Loucy (cell line): ENCODE results near the gene FA2H.

ENCODE experiments used
- H2AFZ ChIP-seq: fragments of 200-600 bp; sonication (generic); 2 replicates; pipeline ENCODE4 v1.6.0; 2016; ENCODE audit warnings: antibody characterized with exemption, mild to moderate bottlenecking, low read length, moderate library complexity
- H3F3A ChIP-seq: fragments of 200-600 bp; 2 replicates; pipeline ENCODE4 v1.6.0; 2016; ENCODE audit warnings: antibody characterized with exemption, low read depth, mild to moderate bottlenecking
- H3K27me3 ChIP-seq: fragments of 200-600 bp; sonication (generic); 2 replicates; pipeline ENCODE4 v1.6.1; 2014; ENCODE audit warnings: low read length, mild to moderate bottlenecking; ENCODE audit not compliant: insufficient read depth, poor library complexity, severe bottlenecking
- H3K36me3 ChIP-seq: fragments of 200-600 bp; sonication (generic); 2 replicates; pipeline ENCODE4 v1.6.1; 2016; ENCODE audit warnings: low read length; ENCODE audit not compliant: insufficient read depth
- H3K4me1 ChIP-seq: fragments of 200-600 bp; sonication (generic); 2 replicates; pipeline ENCODE4 v1.5.1; 2014; ENCODE audit warnings: low read length, mild to moderate bottlenecking; ENCODE audit not compliant: insufficient read depth, poor library complexity, severe bottlenecking
- H3K4me2 ChIP-seq: fragments of 200-600 bp; sonication (generic); 2 replicates; pipeline ENCODE4 v1.6.0; 2014; ENCODE audit warnings: antibody characterized with exemption, low read length, low read depth, mild to moderate bottlenecking; ENCODE audit not compliant: poor library complexity, severe bottlenecking
- H3K4me3 ChIP-seq: fragments of 200-600 bp; sonication (generic); 2 replicates; pipeline ENCODE4 v1.5.1; 2014; ENCODE audit warnings: low read length, mild to moderate bottlenecking, mixed read lengths; ENCODE audit not compliant: poor library complexity, severe bottlenecking
- H3K79me2 ChIP-seq: fragments of 200-600 bp; sonication (generic); 2 replicates; pipeline ENCODE4 v1.6.1; 2014; ENCODE audit warnings: low read length; ENCODE audit not compliant: insufficient read depth
- H3K9ac ChIP-seq: fragments of 200-600 bp; sonication (generic); 2 replicates; pipeline ENCODE4 v1.6.0; 2014; ENCODE audit warnings: mild to moderate bottlenecking, low read depth, low read length, moderate library complexity; ENCODE audit not compliant: poor library complexity, severe bottlenecking
- H3K9me2 ChIP-seq: fragments of 200-600 bp; sonication (generic); replicated peaks from 2 replicates; pipeline ENCODE4 v1.6.1; 2016; ENCODE audit warnings: low read depth, low read length, mixed read lengths
- H3K9me3 ChIP-seq: fragments of 200-600 bp; sonication (generic); 2 replicates; pipeline ENCODE4 v1.6.1; 2014; ENCODE audit warnings: mild to moderate bottlenecking, antibody characterized with exemption, low read length, low read depth; ENCODE audit not compliant: insufficient read depth
- H4K20me1 ChIP-seq: fragments of 200-600 bp; sonication (generic); 2 replicates; pipeline ENCODE4 v1.6.0; 2014; ENCODE audit warnings: antibody characterized with exemption, low read length, mild to moderate bottlenecking; ENCODE audit not compliant: insufficient read depth, poor library complexity, severe bottlenecking
- EZH2phosphoT487 ChIP-seq: fragments of 200-600 bp; IDR thresholded peaks from 2 replicates; pipeline ENCODE4 v1.6.1; 2018; ENCODE audit warnings: antibody characterized with exemption, mild to moderate bottlenecking, moderate library complexity, borderline replicate concordance
- TF ChIP-seq, protein P1 (sequence below): fragments of 200-600 bp; sonication (generic); conservative IDR thresholded peaks from 2 replicates; pipeline ENCODE4 v1.5.1; 2014; ENCODE audit warnings: mild to moderate bottlenecking, antibody characterized with exemption, low read length

The FA2H gene

DNA sequence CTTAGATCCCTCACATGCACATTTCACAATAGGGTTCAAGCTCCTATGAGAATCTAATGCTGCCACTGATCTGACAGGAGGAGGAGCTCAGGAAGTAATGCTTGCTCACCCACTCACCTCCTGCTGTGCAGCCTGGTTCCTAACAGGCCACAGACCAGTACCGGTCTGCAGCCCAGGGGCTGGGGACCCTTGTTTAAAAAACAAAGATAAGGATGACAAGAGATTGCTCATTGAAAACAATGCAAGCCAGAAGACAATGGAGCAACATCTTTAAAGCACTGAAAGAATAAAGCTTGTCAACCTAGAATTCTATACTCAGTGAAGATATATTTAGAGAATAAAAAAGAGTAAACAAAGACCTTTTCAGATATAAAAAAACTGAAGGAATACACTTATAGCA lies 22.8 kb upstream of the FA2H start:
- Histone ChIP-seq H3K9me2 (no peaks in the 10 kb centered on the region), H3K36me3 (no peaks in the 10 kb centered on the region), H2AFZ (no peak overlapping the region), H3F3A (no peaks in the 10 kb centered on the region), H4K20me1 (no peaks in the 10 kb centered on the region), H3K4me3 (no peak overlapping the region), H3K27me3 (no peaks in the 10 kb centered on the region), H3K9me3 (peaks cover 6% of the 10 kb centered on the region; the same call in 1 of the 2 replicates), H3K79me2 (no peaks in the 10 kb centered on the region), H3K4me2 (no peak overlapping the region), H3K9ac (no peak overlapping the region), H3K4me1 (no peaks in the 10 kb centered on the region)
- TF ChIP-seq EZH2phosphoT487, result no peak
- TF ChIP-seq, protein P1, sequence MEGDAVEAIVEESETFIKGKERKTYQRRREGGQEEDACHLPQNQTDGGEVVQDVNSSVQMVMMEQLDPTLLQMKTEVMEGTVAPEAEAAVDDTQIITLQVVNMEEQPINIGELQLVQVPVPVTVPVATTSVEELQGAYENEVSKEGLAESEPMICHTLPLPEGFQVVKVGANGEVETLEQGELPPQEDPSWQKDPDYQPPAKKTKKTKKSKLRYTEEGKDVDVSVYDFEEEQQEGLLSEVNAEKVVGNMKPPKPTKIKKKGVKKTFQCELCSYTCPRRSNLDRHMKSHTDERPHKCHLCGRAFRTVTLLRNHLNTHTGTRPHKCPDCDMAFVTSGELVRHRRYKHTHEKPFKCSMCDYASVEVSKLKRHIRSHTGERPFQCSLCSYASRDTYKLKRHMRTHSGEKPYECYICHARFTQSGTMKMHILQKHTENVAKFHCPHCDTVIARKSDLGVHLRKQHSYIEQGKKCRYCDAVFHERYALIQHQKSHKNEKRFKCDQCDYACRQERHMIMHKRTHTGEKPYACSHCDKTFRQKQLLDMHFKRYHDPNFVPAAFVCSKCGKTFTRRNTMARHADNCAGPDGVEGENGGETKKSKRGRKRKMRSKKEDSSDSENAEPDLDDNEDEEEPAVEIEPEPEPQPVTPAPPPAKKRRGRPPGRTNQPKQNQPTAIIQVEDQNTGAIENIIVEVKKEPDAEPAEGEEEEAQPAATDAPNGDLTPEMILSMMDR, result no peak

DNA sequence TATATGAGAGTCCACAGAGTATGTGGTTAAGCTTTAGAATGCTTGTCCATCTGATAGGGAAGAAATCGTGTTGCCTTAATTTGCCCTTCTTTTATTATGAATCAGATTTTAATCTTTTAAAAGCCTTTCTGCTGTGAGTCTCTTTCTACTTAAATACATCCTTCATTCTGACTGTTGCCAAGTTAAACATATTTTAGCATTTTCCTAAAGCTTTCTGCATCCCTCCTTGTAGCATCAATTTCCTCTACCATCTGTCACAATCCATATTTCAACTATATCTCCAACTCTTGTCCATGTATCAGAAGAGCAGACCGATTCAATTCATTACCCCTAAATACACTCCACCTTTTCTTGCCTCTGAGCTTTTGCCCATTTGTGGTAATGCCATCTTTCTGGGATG lies 20.5 kb upstream of the FA2H start:
- Histone ChIP-seq H3K27me3 (no peaks in the 10 kb centered on the region), H3K79me2 (no peaks in the 10 kb centered on the region), H3K4me2 (no peak overlapping the region), H3K36me3 (no peaks in the 10 kb centered on the region), H3K4me1 (no peaks in the 10 kb centered on the region), H4K20me1 (no peaks in the 10 kb centered on the region), H3F3A (no peaks in the 10 kb centered on the region), H3K9me2 (no peaks in the 10 kb centered on the region), H3K4me3 (no peak overlapping the region), H2AFZ (no peak overlapping the region), H3K9ac (no peak overlapping the region), H3K9me3 (no peaks in the 10 kb centered on the region)
- TF ChIP-seq EZH2phosphoT487, result no peak
- TF ChIP-seq, protein P1, result no peak

DNA sequence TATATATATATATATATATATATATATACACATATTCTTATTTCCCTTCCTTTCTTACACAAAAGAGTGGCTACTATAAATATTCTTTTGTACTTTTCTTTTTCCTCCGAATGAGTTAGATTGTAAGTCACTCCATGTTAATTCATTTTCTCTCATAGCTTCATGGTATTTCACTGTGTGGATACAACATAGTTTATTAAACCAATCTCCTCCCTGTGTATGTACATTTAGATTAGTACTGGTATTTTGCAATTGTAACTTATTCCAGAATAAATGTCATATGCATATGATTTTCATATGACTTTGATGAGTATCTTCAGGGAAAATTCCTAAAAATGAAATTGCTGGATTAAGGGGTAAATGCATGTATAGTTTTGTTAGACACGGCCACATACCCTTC lies 20.0 kb upstream of the FA2H start:
- H3K4me3 ChIP-seq, result no peak overlapping the region
- H3K27me3 ChIP-seq, result no peaks in the 10 kb centered on the region
- no peaks in the 10 kb centered on the region for H4K20me1 ChIP-seq
- no peaks in the 10 kb centered on the region for H3K36me3 ChIP-seq
- no peak overlapping the region for H3K4me2 ChIP-seq
- H3K9me3 ChIP-seq, result no peaks in the 10 kb centered on the region
- no peaks in the 10 kb centered on the region for H3K9me2 ChIP-seq
- TF ChIP-seq, protein P1, result no peak
- no peak for TF ChIP-seq EZH2phosphoT487
- H2AFZ ChIP-seq, result no peak overlapping the region
- no peaks in the 10 kb centered on the region for H3K79me2 ChIP-seq
- H3K9ac ChIP-seq, result no peak overlapping the region
- no peaks in the 10 kb centered on the region for H3K4me1 ChIP-seq
- H3F3A ChIP-seq, result no peaks in the 10 kb centered on the region
